Prostate gland (tissue), 2 donors: ENCODE measurements around the gene HOXA5.

Source experiments
- CTCF ChIP-seq, 4 experiments: fragments of 200-600 bp in 2 of 4; fragments of 450-650 bp in 2 of 4; sonication (generic) in 2 of 4; IDR thresholded peaks; 1 replicate in 3 of 4; 2 replicates in 1 of 4; pipeline ENCODE4 v1.5.1; 2016 to 2019; ENCODE audit warnings: antibody characterized with exemption in 4 of 4, mild to moderate bottlenecking in 2 of 4, moderate library complexity in 2 of 4
- POLR2AphosphoS5 ChIP-seq: sonication (generic); formaldehyde crosslinking; IDR thresholded peaks from one replicate; pipeline ENCODE4 v1.6.1; 2017; ENCODE audit warnings: antibody characterized with exemption

DNA sequence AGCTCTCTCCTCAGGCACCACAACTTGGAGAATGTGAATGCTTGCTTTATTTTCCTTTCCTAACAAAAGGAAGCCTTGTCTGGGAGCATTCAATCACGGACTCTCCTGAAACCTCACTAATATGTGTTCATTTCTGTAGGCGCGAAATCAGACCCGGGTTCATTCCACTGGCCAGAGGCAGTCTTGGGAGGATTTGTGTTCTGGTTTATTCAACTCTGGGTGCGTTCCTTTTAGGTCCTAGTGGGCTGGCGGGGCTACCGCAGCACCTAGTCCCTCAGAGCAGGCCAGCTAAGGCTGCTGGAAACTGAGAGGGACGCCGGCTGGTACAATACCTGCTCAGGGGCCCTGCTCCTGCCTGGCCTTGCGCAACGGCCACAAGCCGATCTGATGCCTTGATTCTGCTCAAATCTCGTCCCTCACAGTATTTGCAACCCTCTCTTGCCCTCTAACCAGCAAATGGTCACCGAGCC, 20.4 kb downstream of the HOXA5 start:
- TF ChIP-seq POLR2AphosphoS5 (no peak), CTCF (IDR thresholded peaks at IDR 0.05) (no peak)
